Measurements from ENCODE around the gene ABLIM1.

DNA sequence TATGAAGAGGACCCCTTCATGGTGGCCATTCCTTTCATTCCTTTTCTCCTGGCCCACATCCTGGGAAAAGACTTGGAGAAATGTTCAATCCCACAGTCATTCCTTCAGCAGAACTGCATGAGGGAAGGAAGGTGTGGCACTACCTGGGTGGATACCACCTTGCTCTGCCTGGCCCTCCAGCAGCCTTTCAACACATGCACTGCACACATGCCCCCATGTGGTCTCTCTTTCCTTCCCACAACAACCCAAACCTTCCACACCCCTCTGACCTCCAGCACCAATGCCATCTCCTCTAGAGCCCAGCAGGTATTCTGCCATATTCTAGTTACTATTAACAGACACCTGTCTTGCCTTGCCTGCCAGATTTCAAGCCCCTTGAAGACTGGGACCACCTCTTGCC lies 213.3 kb downstream of the ABLIM1 start:
- no peak for TF ChIP-seq POLR2AphosphoS5 (IDR thresholded peaks at IDR 0.05; ENCODE audit: low read depth, low read length)
- TF ChIP-seq, protein P1, sequence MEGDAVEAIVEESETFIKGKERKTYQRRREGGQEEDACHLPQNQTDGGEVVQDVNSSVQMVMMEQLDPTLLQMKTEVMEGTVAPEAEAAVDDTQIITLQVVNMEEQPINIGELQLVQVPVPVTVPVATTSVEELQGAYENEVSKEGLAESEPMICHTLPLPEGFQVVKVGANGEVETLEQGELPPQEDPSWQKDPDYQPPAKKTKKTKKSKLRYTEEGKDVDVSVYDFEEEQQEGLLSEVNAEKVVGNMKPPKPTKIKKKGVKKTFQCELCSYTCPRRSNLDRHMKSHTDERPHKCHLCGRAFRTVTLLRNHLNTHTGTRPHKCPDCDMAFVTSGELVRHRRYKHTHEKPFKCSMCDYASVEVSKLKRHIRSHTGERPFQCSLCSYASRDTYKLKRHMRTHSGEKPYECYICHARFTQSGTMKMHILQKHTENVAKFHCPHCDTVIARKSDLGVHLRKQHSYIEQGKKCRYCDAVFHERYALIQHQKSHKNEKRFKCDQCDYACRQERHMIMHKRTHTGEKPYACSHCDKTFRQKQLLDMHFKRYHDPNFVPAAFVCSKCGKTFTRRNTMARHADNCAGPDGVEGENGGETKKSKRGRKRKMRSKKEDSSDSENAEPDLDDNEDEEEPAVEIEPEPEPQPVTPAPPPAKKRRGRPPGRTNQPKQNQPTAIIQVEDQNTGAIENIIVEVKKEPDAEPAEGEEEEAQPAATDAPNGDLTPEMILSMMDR (IDR thresholded peaks at IDR 0.05) = no peak
- TF ChIP-seq SIN3A (IDR thresholded peaks at IDR 0.05; ENCODE audit: borderline replicate concordance, insufficient read depth, low read depth, low read length) = no peak

Data from Panc1 (cell line).